HG03135 (cell line): ENCODE results near the gene BPHL.
"Not testable (repeated sequence)": the region's sequence is repeated elsewhere in the genome, so short reads cannot be mapped to it uniquely, and the experiment has no call there.

Source experiments
- ATAC-seq: cut with Tn5 transposase; IDR thresholded peaks from one replicate; pipeline ENCODE4 v1.9.1; 2021; ENCODE audit warnings: mild to moderate bottlenecking, moderate library complexity; ENCODE audit not compliant: unreplicated experiment

The BPHL gene

GRCh38 chr6:3120765-3121089 lies 2.2 kb downstream of the BPHL start:
- ATAC-seq, result no peak

DNA sequence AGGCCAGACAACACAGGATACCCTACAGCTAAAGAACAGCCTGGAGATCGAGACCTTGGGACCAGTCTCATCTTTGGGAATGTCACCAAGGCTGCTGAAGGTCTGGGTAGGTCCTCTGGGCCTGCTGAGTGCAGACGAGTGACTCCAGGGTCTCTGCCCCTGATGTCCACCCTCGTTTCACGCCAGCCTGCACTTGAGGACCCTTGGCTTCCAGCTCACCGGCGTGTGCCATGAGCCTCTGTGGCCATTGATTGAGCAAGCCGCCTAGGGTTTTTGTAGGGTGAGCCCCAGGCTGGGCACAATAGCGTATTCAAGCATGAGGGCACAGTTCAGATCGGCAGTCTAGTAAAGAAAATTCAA lies 4.3 kb downstream of the BPHL start:
- no peak for ATAC-seq

GRCh38 chr6:3124667-3125066 lies 6.2 kb downstream of the BPHL start:
- no peak for ATAC-seq

DNA sequence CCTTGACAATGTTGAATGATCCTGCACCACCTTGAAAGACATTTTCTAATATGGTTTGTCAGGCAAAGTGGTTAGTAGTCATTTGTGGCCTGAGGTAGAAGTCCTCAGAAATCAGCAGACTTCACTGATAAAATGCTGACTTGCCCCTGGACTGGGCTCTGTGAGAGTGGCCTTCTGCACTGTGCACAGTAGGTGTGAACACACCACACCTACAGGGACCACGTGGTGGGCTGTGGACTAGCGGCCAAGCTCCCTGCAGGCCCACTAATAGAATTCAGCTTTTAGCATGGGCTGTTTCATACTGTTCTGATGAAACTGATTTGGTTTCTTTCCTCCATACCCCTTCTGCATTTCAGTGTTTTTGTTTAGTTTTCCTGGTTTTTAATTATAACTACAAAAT lies 7.3 kb downstream of the BPHL start:
- ATAC-seq, result no peak

GRCh38 chr6:3128356-3129108 lies 10.0 kb downstream of the BPHL start:
- ATAC-seq, result no peak

DNA sequence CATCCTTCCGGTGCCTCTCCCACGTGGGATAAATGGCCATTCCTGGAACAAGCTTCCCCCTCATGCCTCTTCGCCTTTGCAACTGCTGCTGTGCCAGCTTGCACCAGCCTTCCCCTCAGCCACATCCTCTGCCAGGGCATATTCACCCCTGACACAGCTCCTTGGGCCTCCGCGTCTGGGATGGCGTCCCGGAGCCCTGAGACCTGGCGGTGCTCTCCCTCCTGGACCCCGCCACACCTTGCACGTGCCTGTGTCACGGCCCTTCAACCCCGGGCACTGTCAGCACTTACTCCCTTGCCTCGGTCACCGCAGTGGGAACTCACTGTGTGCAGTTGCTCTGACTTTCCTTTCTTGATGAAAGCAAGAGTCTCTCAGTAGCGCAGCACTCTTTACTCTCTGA lies 13.2 kb downstream of the BPHL start:
- ATAC-seq, result no peak

DNA sequence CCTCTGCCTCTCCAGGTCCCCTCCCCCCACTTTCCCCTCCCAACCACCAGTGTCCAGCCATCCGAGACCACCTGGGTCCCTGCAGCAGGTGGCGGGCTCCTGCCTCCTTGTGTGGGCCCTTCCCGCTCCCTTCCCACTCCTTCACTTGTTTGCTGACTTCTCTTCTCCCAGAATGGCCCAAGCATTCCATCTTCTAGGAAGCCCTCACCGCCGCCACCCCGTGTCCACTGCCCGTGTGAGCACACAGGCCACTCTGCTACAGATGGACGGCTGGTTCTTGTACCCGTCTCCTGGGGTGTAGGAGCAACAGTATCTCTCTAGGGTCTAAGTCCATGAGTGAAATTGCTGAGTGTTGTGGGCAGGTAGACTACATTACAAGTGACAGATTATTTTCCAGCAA lies 15.0 kb downstream of the BPHL start:
- ATAC-seq, result no peak

GRCh38 chr6:3135668-3136291 lies 17.3 kb downstream of the BPHL start:
- no peak for ATAC-seq

DNA sequence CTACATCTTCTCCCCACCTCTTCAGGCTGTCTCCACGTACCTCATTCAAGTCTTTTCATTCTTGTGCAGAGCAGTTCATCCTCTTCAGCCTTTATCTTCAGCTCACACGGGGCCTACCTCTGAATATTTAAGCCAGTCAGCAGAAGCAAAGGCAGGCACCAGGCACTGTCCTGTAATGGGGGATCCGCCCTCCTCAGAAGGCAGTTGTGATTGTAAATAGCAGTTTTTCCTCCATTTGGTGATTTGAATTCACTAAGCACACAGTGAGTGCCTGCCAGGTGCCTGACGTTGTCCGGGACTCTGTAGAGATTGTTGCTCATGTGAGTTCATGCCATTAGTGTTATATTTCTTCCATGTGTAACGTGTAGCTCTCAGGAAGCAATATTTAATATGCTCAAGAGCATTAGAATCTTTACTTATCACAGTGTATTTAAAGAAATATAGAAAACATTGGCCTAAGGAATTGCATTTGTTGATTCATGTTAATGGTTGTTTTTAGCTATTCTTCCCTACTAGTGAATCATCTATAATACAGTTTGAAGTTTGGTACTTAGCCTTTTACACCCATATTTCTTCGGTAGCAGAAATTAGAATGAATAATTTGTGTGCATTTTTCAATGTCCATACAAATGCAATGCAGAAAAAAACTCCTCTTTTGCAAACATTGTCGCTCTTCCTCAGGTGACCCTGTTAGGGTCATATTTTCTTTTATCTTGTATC lies 17.9 kb downstream of the BPHL start:
- no peak for ATAC-seq

GRCh38 chr6:3137057-3137777 lies 18.7 kb downstream of the BPHL start:
- no peak for ATAC-seq

DNA sequence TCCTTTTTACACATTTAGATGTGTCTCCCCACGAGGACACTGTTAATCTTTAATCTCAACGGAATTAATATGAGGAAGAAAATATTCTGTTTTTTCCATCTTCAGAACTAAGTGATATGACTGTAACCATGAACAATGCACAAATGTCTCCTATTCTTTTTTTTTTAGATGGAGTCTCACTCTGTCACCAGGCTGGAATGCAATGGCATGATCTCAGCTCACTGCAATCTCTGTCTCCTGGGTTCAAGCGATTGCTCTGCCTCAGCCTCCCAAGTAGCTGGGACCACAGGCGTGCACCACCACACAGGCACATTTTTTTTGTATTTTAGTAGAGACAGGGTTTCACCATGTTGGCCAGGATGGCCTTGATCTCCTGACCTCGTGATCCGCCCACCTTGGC lies 19.4 kb downstream of the BPHL start:
- not testable (repeated sequence) for ATAC-seq

DNA sequence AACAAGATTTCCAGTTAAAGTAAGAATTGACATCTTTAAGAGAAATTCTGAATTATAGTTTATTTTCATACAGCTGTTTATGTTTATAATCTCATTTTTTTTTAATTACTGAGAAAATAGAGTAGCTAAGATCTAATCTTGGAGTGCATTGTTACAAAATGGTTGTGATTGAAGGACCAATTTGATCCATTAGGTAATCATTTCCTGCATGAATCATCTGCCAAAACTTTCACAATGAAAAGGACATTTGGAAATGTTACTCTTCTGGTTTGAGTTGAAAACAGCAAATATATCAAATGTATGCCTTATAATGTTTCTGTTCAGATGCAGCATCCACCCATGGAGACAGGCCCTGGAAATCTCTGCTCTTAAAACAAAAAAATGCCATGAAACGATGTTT lies 19.8 kb downstream of the BPHL start:
- no peak for ATAC-seq

DNA sequence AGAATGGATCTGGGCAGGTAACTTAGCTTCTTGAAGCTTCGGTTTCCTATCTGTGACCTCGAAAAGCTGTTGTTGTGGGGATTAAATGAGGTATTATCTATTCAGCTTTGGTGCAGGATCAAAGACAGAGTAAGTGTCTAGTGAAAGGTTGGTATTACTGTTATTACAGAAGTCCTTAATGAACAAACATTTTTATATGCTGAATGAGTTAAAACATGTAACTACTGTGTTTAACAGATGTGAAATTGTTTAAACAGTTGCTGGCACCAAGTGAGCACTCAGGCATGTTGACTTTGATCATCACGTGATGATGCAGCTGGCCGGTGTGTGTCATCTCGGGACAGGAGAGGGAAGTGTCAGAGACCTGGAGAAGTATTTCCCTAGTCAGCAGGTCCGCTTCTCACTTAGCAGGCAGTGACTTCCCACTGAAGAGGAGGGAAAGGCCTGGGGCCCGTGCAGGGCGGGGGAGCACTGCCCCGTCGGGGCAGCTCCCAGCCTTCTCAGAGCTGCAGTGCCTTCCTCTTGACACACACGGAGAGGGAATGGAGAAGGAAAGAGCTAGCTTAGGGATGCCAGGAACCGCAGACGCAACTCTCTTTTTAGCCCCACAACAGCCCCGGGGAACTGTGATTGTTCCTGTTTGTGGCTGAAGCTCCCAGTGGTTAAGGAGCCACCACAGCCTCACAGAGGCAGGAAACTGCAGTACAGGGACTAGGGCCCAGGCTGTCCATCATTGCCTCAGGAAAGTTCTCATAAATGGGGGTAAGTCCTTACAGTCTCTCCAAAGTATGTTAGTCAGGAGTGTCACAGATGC lies 20.8 kb downstream of the BPHL start:
- no peak for ATAC-seq

DNA sequence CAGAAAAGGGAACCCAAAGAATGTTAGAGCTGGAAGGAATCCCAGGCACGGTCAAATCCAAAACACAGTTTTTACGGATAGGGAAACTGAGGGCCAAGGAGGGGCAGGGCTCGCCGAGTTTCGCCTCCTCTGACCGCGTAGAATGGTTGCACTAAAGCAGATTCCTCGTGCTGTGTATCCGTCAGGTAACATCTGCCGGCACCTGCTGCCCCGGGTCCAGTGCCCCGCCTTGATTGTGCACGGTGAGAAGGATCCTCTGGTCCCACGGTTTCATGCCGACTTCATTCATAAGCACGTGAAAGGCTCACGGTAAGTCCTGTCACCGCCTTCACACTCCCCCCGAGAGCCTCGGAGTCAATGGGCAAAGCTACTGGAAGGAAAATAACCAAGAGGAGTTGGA lies 21.7 kb downstream of the BPHL start:
- ATAC-seq, result no peak

GRCh38 chr6:3142536-3142935 lies 24.0 kb downstream of the BPHL start:
- no peak for ATAC-seq

DNA sequence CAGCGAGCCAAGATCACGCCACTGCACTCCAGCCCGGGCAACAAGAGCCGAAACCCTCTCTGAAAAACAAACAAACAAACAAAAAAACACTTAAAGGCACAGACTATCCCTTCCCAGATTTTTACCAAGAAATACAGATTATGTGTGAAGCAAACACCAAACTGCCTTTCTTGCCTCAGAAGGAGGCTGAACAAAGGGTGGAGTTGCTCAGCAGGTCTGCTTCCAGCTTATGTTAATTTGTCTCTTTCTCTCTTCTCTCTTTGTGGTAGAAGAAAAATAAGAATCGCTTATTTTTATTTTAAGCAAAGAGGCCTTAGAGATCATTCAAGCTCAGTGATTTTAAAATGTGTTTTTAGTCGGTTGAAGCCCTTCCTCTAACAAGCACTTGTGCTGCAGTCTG lies 24.6 kb downstream of the BPHL start:
- no peak for ATAC-seq

- no peak for ATAC-seq
Measured at GRCh38 chr6:3144571-3144970, 26.1 kb downstream of the BPHL start.

GRCh38 chr6:3147914-3148757 lies 29.6 kb downstream of the BPHL start:
- no peak for ATAC-seq

DNA sequence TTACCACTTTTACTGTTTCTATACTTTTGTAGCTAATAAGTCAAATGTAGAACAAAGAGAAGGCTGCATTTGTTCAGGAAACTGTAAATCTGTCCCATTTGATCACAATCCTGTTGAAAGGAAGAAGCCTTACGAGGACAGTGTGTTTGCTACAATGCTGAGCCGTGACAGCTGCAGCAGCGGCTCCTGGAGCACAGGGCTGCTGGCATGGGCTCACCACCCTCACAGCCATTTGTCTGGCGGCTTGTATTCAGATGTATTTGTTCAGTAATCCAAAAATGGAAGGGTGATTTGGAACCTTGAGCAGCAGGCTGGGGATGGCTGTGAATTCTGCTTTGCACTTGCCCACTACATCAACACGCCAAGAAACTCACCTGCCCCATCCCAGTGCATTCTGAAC lies 33.2 kb downstream of the BPHL start:
- ATAC-seq, result no peak

DNA sequence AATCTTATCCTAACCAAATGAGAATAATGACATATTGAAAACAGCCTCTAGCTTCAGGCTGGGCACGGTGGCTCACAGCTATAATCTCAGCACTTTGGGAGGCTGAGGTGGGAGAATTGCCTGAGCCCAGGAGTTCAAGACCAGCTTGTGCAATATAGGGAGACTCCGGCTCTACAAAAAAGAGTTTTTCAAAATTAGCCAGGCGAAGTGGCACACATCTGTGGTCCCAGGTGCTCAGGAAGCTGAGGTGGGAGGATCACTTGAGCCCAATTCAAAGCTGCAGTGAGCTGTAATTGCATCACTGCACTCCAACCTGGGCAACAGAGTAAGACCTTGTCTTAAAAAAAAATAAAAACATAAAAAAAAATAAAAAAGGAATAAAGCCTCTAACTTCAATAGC lies 34.2 kb downstream of the BPHL start:
- ATAC-seq, result no peak
